Inferior parietal cortex (tissue), 1 donor: ENCODE results near the gene RAMP2.
"Not testable (repeated sequence)": the region's sequence is repeated elsewhere in the genome, so short reads cannot be mapped to it uniquely, and the experiment has no call there.

ENCODE experiments used
- DNase-seq: peaks from one replicate; pipeline ENCODE4 v3.0.0-alpha.2; 2016; ENCODE audit errors: extremely low spot score

Gene RAMP2

GRCh38 chr17:42760652-42761581 is at the start of gene RAMP2:
RAMP2 (plus strand) TSS chr17:42761227; CDS start chr17:42761262, 35 bp downstream.
- DNase-seq, result no peak

GRCh38 chr17:42720996-42721583 is 39.9 kb upstream of the RAMP2 start:
- peak; percentile 83 for DNase-seq

GRCh38 chr17:42723636-42724035 is 37.4 kb upstream of the RAMP2 start:
- no peak for DNase-seq

GRCh38 chr17:42725143-42725542 is 35.9 kb upstream of the RAMP2 start:
- no peak for DNase-seq

GRCh38 chr17:42740699-42741098 is 20.3 kb upstream of the RAMP2 start:
- no peak for DNase-seq

- not testable (repeated sequence) for DNase-seq
These were observed 18.1 kb upstream of the RAMP2 start for GRCh38 chr17:42742916-42743315.

GRCh38 chr17:42743595-42744282 is 17.3 kb upstream of the RAMP2 start:
- no peak for DNase-seq

- peak; percentile 34 for DNase-seq
These were observed 16.7 kb upstream of the RAMP2 start for GRCh38 chr17:42744283-42744805.

GRCh38 chr17:42744806-42745617 is 16.0 kb upstream of the RAMP2 start, which contains the start of gene EZH1:
EZH1 (minus strand) TSS chr17:42745040; CDS start chr17:42728941, 16,099 bp downstream.
- DNase-seq, result peak; percentile 90

- DNase-seq, result no peak
These were observed 12.7 kb upstream of the RAMP2 start for GRCh38 chr17:42748202-42748907.

GRCh38 chr17:42748908-42749798 is 11.9 kb upstream of the RAMP2 start:
- no peak for DNase-seq

GRCh38 chr17:42750739-42751344 is 10.2 kb upstream of the RAMP2 start:
- no peak for DNase-seq

- no peak for DNase-seq
These were observed 9.4 kb upstream of the RAMP2 start for GRCh38 chr17:42751628-42752027.

- no peak for DNase-seq
These were observed 6.2 kb upstream of the RAMP2 start for GRCh38 chr17:42754782-42755181.

- no peak for DNase-seq
These were observed 910 bp upstream of the RAMP2 start for GRCh38 chr17:42759982-42760651.

GRCh38 chr17:42761638-42762037 is 611 bp downstream of the RAMP2 start:
- no peak for DNase-seq

- no peak for DNase-seq
These were observed 5.1 kb downstream of the RAMP2 start for GRCh38 chr17:42766124-42766523.

- DNase-seq, result no peak
These were observed 6.5 kb downstream of the RAMP2 start for GRCh38 chr17:42767512-42767911.

- DNase-seq, result not testable (repeated sequence)
These were observed 7.0 kb downstream of the RAMP2 start for GRCh38 chr17:42768006-42768405.
